ENCODE results near the gene LILRA1. TPM values are rescaled to one million over a fixed set of nuclear protein-coding genes. Genes with fewer than 3 reads are reported as not detected.

The LILRA1 gene
- total RNA-seq, 2 experiments from 2014 or later, result not detected

- ChIA-PET CTCF (ENCODE audit: unreplicated experiment) (no interaction called here), POLR2A (no interaction called here)
- H3K36me3 ChIP-seq (ENCODE audit: insufficient read depth, low read length), result no peaks in the 10 kb centered on the region
- H3K9me3 ChIP-seq (ENCODE audit: low read length), result no peaks in the 10 kb centered on the region
- no peak overlapping the region for H3K27ac ChIP-seq (ENCODE audit: low read depth, low read length, poor library complexity, severe bottlenecking)
- H3K4me3 ChIP-seq (ENCODE audit: low read depth, low read length, poor library complexity, severe bottlenecking), result no peak overlapping the region
- H3K4me1 ChIP-seq (ENCODE audit: insufficient read depth, low read length, poor library complexity, severe bottlenecking), result no peaks in the 10 kb centered on the region
- no peaks in the 10 kb centered on the region for H4K20me1 ChIP-seq (ENCODE audit: insufficient read depth, low read length)
- no peak overlapping the region for H2AFZ ChIP-seq (ENCODE audit: low read length)
- TF ChIP-seq CTCF (conservative IDR thresholded peaks at IDR 0.05; ENCODE audit: low read length), result peak; percentile 28; the same call in 1 of the 2 replicates
- TF ChIP-seq EZH2phosphoT487 (IDR thresholded peaks at IDR 0.05; ENCODE audit: borderline replicate concordance, low read depth, low read length), result no peak
- no peaks in the 10 kb centered on the region for H3K79me2 ChIP-seq (ENCODE audit: insufficient read depth, low read depth, low read length)
- no peak for DNase-seq (ENCODE audit: low spot score)
- intact Hi-C loops (cut with micrococcal nuclease; ENCODE audit: unreplicated experiment), result no loop called here
- BruUV-seq (replicated peaks), result no TSS peak
- no peak overlapping the region for H3K4me2 ChIP-seq (ENCODE audit: low read length)
- H3K9me2 ChIP-seq (ENCODE audit: insufficient read depth, low read length), result no peaks in the 10 kb centered on the region
Measured at GRCh38 chr19:54648129-54648528, 54.7 kb downstream of the LILRA1 start.

GRCh38 chr19:54650108-54650655 lies 56.8 kb downstream of the LILRA1 start:
- Histone ChIP-seq H4K20me1 (ENCODE audit: insufficient read depth, low read length) (no peaks in the 10 kb centered on the region), H3K36me3 (ENCODE audit: insufficient read depth, low read length) (no peaks in the 10 kb centered on the region), H3K9me3 (ENCODE audit: low read length) (no peaks in the 10 kb centered on the region), H2AFZ (ENCODE audit: low read length) (no peak overlapping the region), H3K4me1 (ENCODE audit: insufficient read depth, low read length, poor library complexity, severe bottlenecking) (no peaks in the 10 kb centered on the region), H3K4me2 (ENCODE audit: low read length) (no peak overlapping the region), H3K27ac (ENCODE audit: low read depth, low read length, poor library complexity, severe bottlenecking) (no peak overlapping the region), H3K4me3 (ENCODE audit: low read depth, low read length, poor library complexity, severe bottlenecking) (no peak overlapping the region), H3K79me2 (ENCODE audit: insufficient read depth, low read depth, low read length) (no peaks in the 10 kb centered on the region), H3K9me2 (ENCODE audit: insufficient read depth, low read length) (no peaks in the 10 kb centered on the region)
- no peak for DNase-seq (ENCODE audit: low spot score)
- ChIA-PET CTCF (ENCODE audit: unreplicated experiment) (interaction anchor here (0.7 kb wide), 1 partner anchor 55 kb away, joined by 4 read pairs; no protein-coding TSS in a partner anchor), POLR2A (no interaction called here)
- TF ChIP-seq CTCF (conservative IDR thresholded peaks at IDR 0.05; ENCODE audit: low read length) (no peak), EZH2phosphoT487 (IDR thresholded peaks at IDR 0.05; ENCODE audit: borderline replicate concordance, low read depth, low read length) (no peak)
- intact Hi-C loops (cut with micrococcal nuclease; ENCODE audit: unreplicated experiment), result no loop called here
- BruUV-seq (replicated peaks), result no TSS peak

Small RNAs within 50 kb of the gene (microRNA-seq; reads per million reads assigned to microRNA genes)
- not detected for gene MIR8061 (ENCODE audit: borderline replicate concordance)

Small RNAs within 50 kb of the gene (small RNA-seq; reads per million reads assigned to genes)
- gene AC245036.2, result not detected
- not detected for gene AC245036.3
- not detected for gene MIR8061

Other genes starting within 250 kb of the LILRA1 start
- gene LAIR1, start 228.7 kb upstream of the LILRA1 start, total RNA-seq (2014; rRNA removed; shearing (Covaris generic)), result not detected in 2 replicates
- 3.9 and 4.3 TPM in 2 replicates for gene LAIR1, start 228.7 kb upstream of the LILRA1 start, total RNA-seq (2022)
- gene TTYH1, start 178.2 kb upstream of the LILRA1 start, total RNA-seq (2014; rRNA removed; shearing (Covaris generic)), result not detected in 2 replicates
- 0.53 TPM in 1 of 2 replicates, not detected in the other for gene TTYH1, start 178.2 kb upstream of the LILRA1 start, total RNA-seq (2022)
- gene LENG8, start 144.4 kb upstream of the LILRA1 start, total RNA-seq (2014; rRNA removed; shearing (Covaris generic)), result 55.7 and 63.2 TPM in 2 replicates
- gene LENG8, start 144.4 kb upstream of the LILRA1 start, total RNA-seq (2022), result 137 and 170 TPM in 2 replicates
- gene LENG9, start 129.9 kb upstream of the LILRA1 start, total RNA-seq (2014; rRNA removed; shearing (Covaris generic)), result 4.1 and 6.0 TPM in 2 replicates
- gene LENG9, start 129.9 kb upstream of the LILRA1 start, total RNA-seq (2022), result 1.8 and 3.6 TPM in 2 replicates
- not detected in 2 replicates for gene CDC42EP5, start 120.3 kb upstream of the LILRA1 start, total RNA-seq (2014; rRNA removed; shearing (Covaris generic))
- gene CDC42EP5, start 120.3 kb upstream of the LILRA1 start, total RNA-seq (2022), result not detected in 2 replicates
- gene LAIR2, start 90.8 kb upstream of the LILRA1 start, total RNA-seq (2014; rRNA removed; shearing (Covaris generic)), result not detected in 2 replicates
- not detected in 2 replicates for gene LAIR2, start 90.8 kb upstream of the LILRA1 start, total RNA-seq (2022)
- 0.38 and 0.44 TPM in 2 replicates for gene LILRA2, start 19.8 kb upstream of the LILRA1 start, total RNA-seq (2014; rRNA removed; shearing (Covaris generic))
- gene LILRA2, start 19.8 kb upstream of the LILRA1 start, total RNA-seq (2022), result 5.0 and 5.5 TPM in 2 replicates
- gene LILRB1, start 36.9 kb downstream of the LILRA1 start, total RNA-seq (2014; rRNA removed; shearing (Covaris generic)), result not detected in 2 replicates
- gene LILRB1, start 36.9 kb downstream of the LILRA1 start, total RNA-seq (2022), result 4.5 and 5.8 TPM in 2 replicates
- 0.82 and 1.4 TPM in 2 replicates for gene LILRB4, start 69.4 kb downstream of the LILRA1 start, total RNA-seq (2014; rRNA removed; shearing (Covaris generic))
- gene LILRB4, start 69.4 kb downstream of the LILRA1 start, total RNA-seq (2022), result 3.0 and 6.2 TPM in 2 replicates
- not detected in 2 replicates for gene KIR3DL3, start 130.8 kb downstream of the LILRA1 start, total RNA-seq (2014; rRNA removed; shearing (Covaris generic))
- not detected in 2 replicates for gene KIR3DL3, start 130.8 kb downstream of the LILRA1 start, total RNA-seq (2022)
- not detected in 2 replicates for gene KIR2DL3, start 144.9 kb downstream of the LILRA1 start, total RNA-seq (2014; rRNA removed; shearing (Covaris generic))
- gene KIR2DL3, start 144.9 kb downstream of the LILRA1 start, total RNA-seq (2022), result not detected in 2 replicates
- gene KIR2DL1, start 176.2 kb downstream of the LILRA1 start, total RNA-seq (2014; rRNA removed; shearing (Covaris generic)), result not detected in 2 replicates
- gene KIR2DL1, start 176.2 kb downstream of the LILRA1 start, total RNA-seq (2022), result not detected in 2 replicates
- not detected in 2 replicates for gene KIR2DL4, start 210.0 kb downstream of the LILRA1 start, total RNA-seq (2014; rRNA removed; shearing (Covaris generic))
- gene KIR2DL4, start 210.0 kb downstream of the LILRA1 start, total RNA-seq (2022), result not detected in 2 replicates
- gene KIR3DL1, start 222.8 kb downstream of the LILRA1 start, total RNA-seq (2014; rRNA removed; shearing (Covaris generic)), result not detected in 2 replicates
- gene KIR3DL1, start 222.8 kb downstream of the LILRA1 start, total RNA-seq (2022), result not detected in 2 replicates
- not detected in 2 replicates for gene KIR2DS4, start 239.0 kb downstream of the LILRA1 start, total RNA-seq (2014; rRNA removed; shearing (Covaris generic))
- not detected in 2 replicates for gene KIR2DS4, start 239.0 kb downstream of the LILRA1 start, total RNA-seq (2022)

Data from OCI-LY7 (cell line).